ENCODE data around the gene POU6F1.
A peak's percentile ranks its signal among the peaks of the same experiment; 100 is the strongest.

POU6F1 gene

GRCh38 chr12:51238037-51238509 is 20.2 kb upstream of the POU6F1 start:
- Histone ChIP-seq H4K91ac (ENCODE audit: low read depth, low read length) (peak overlapping the region; percentile 55), H3K4me1 (ENCODE audit: control insufficient read depth in 1 of 2, insufficient read depth in 2 of 2, low read length in 2 of 2) (peaks cover 5 to 7% of the 10 kb centered on the region in 2 experiments), H3K4me2 (ENCODE audit: low read length) (peak overlapping the region; percentile 63), H3K27ac (ENCODE audit: low read depth, low read length) (peak overlapping the region; percentile 41), H3K18ac (ENCODE audit: low read length) (peak overlapping the region; percentile 51), H2BK120ac (ENCODE audit: insufficient read depth, low read length, poor library complexity) (peak overlapping the region; percentile 67), H2AK5ac (ENCODE audit: low read length) (no peak overlapping the region), H3K4me3 (ENCODE audit: low read depth, low read length) (peak overlapping the region; percentile 13), H3K9ac (ENCODE audit: low read length) (peak overlapping the region; percentile 0), H4K8ac (ENCODE audit: low read depth, low read length) (peak overlapping the region; percentile 83), H2BK12ac (ENCODE audit: low read length) (no peak overlapping the region), H3K23ac (ENCODE audit: low read length) (no peak overlapping the region), H3K79me2 (ENCODE audit: control insufficient read depth, insufficient read depth, low read length, poor library complexity) (peaks cover 4% of the 10 kb centered on the region), H3K79me1 (ENCODE audit: low read length) (peaks cover 11% of the 10 kb centered on the region), H2BK5ac (ENCODE audit: low read depth, low read length, poor library complexity) (peak overlapping the region; percentile 53), H3K4ac (ENCODE audit: low read depth, low read length) (peak overlapping the region; percentile 1), H3K36me3 (ENCODE audit: control insufficient read depth in 1 of 2, insufficient read depth in 2 of 2, low read length in 2 of 2) (peaks cover 8 to 21% of the 10 kb centered on the region in 2 experiments), H4K12ac (ENCODE audit: low read depth, low read length) (peak overlapping the region; percentile 25), H3K27me3 (ENCODE audit: insufficient read depth, low read length) (no peaks in the 10 kb centered on the region), H3K9me3 (ENCODE audit: insufficient read depth, low read depth, low read length) (no peaks in the 10 kb centered on the region), H3K14ac (ENCODE audit: low read length) (peak overlapping the region; percentile 78), H2AFZ (ENCODE audit: insufficient read depth, low read length, poor library complexity) (peak overlapping the region; percentile 86)
- peak in 1 of 2 donors; percentile 29 for DNase-seq
- no CpG with 5 or more reads among the region's 10 CpGs for WGBS (ENCODE audit: extremely low coverage, insufficient coverage, insufficient read length)

- H2AK5ac ChIP-seq (ENCODE audit: low read length), result no peak overlapping the region
- DNase-seq, result no peak
- no peak overlapping the region for H4K91ac ChIP-seq (ENCODE audit: low read depth, low read length)
- H3K79me2 ChIP-seq (ENCODE audit: control insufficient read depth, insufficient read depth, low read length, poor library complexity), result peaks cover 4% of the 10 kb centered on the region
- H3K23ac ChIP-seq (ENCODE audit: low read length), result no peak overlapping the region
- no CpG with 5 or more reads among the region's 5 CpGs for WGBS (ENCODE audit: extremely low coverage, insufficient coverage, insufficient read length)
- no peak overlapping the region for H4K12ac ChIP-seq (ENCODE audit: low read depth, low read length)
- no peak overlapping the region for H2BK12ac ChIP-seq (ENCODE audit: low read length)
- no peak overlapping the region for H3K14ac ChIP-seq (ENCODE audit: low read length)
- no peak overlapping the region for H2BK120ac ChIP-seq (ENCODE audit: insufficient read depth, low read length, poor library complexity)
- no peaks in the 10 kb centered on the region for H3K36me3 ChIP-seq (ENCODE audit: control insufficient read depth in 1 of 2, insufficient read depth in 2 of 2, low read length in 2 of 2)
- no peaks in the 10 kb centered on the region for H3K27me3 ChIP-seq (ENCODE audit: insufficient read depth, low read length)
- H3K4ac ChIP-seq (ENCODE audit: low read depth, low read length), result no peak overlapping the region
- H4K8ac ChIP-seq (ENCODE audit: low read depth, low read length), result no peak overlapping the region
- no peak overlapping the region for H3K18ac ChIP-seq (ENCODE audit: low read length)
- peaks cover 11% of the 10 kb centered on the region for H3K79me1 ChIP-seq (ENCODE audit: low read length)
- no peak overlapping the region for H3K4me3 ChIP-seq (ENCODE audit: low read depth, low read length)
- H2AFZ ChIP-seq (ENCODE audit: insufficient read depth, low read length, poor library complexity), result no peak overlapping the region
- H3K4me1 ChIP-seq (ENCODE audit: control insufficient read depth in 1 of 2, insufficient read depth in 2 of 2, low read length in 2 of 2), result peaks cover 3 to 5% of the 10 kb centered on the region in 2 experiments
- no peak overlapping the region for H3K27ac ChIP-seq (ENCODE audit: low read depth, low read length)
- H2BK5ac ChIP-seq (ENCODE audit: low read depth, low read length, poor library complexity), result no peak overlapping the region
- H3K9me3 ChIP-seq (ENCODE audit: insufficient read depth, low read depth, low read length), result no peaks in the 10 kb centered on the region
- no peak overlapping the region for H3K4me2 ChIP-seq (ENCODE audit: low read length)
- H3K9ac ChIP-seq (ENCODE audit: low read length), result no peak overlapping the region
These were observed 16.7 kb upstream of the POU6F1 start for GRCh38 chr12:51234530-51234929.

GRCh38 chr12:51232642-51233041 is 14.8 kb upstream of the POU6F1 start:
- H3K79me1 ChIP-seq (ENCODE audit: low read length), result no peaks in the 10 kb centered on the region
- H3K4me1 ChIP-seq (ENCODE audit: control insufficient read depth in 1 of 2, insufficient read depth in 2 of 2, low read length in 2 of 2), result no peaks in the 10 kb centered on the region
- H4K8ac ChIP-seq (ENCODE audit: low read depth, low read length), result no peak overlapping the region
- H4K91ac ChIP-seq (ENCODE audit: low read depth, low read length), result no peak overlapping the region
- no peak overlapping the region for H2AK5ac ChIP-seq (ENCODE audit: low read length)
- H3K4ac ChIP-seq (ENCODE audit: low read depth, low read length), result no peak overlapping the region
- no peak for DNase-seq
- H2AFZ ChIP-seq (ENCODE audit: insufficient read depth, low read length, poor library complexity), result no peak overlapping the region
- no peak overlapping the region for H4K12ac ChIP-seq (ENCODE audit: low read depth, low read length)
- H2BK5ac ChIP-seq (ENCODE audit: low read depth, low read length, poor library complexity), result no peak overlapping the region
- no peaks in the 10 kb centered on the region for H3K27me3 ChIP-seq (ENCODE audit: insufficient read depth, low read length)
- H3K4me2 ChIP-seq (ENCODE audit: low read length), result no peak overlapping the region
- H3K79me2 ChIP-seq (ENCODE audit: control insufficient read depth, insufficient read depth, low read length, poor library complexity), result no peaks in the 10 kb centered on the region
- no peak overlapping the region for H3K4me3 ChIP-seq (ENCODE audit: low read depth, low read length)
- no peak overlapping the region for H2BK120ac ChIP-seq (ENCODE audit: insufficient read depth, low read length, poor library complexity)
- H2BK12ac ChIP-seq (ENCODE audit: low read length), result no peak overlapping the region
- H3K9me3 ChIP-seq (ENCODE audit: insufficient read depth, low read depth, low read length), result peaks cover 3% of the 10 kb centered on the region
- no peaks in the 10 kb centered on the region for H3K36me3 ChIP-seq (ENCODE audit: control insufficient read depth in 1 of 2, insufficient read depth in 2 of 2, low read length in 2 of 2)
- H3K18ac ChIP-seq (ENCODE audit: low read length), result no peak overlapping the region
- no peak overlapping the region for H3K14ac ChIP-seq (ENCODE audit: low read length)
- H3K27ac ChIP-seq (ENCODE audit: low read depth, low read length), result no peak overlapping the region
- H3K9ac ChIP-seq (ENCODE audit: low read length), result no peak overlapping the region
- no peak overlapping the region for H3K23ac ChIP-seq (ENCODE audit: low read length)

GRCh38 chr12:51229116-51229809 is 11.4 kb upstream of the POU6F1 start:
- no peak overlapping the region for H4K12ac ChIP-seq (ENCODE audit: low read depth, low read length)
- H3K23ac ChIP-seq (ENCODE audit: low read length), result no peak overlapping the region
- H2BK12ac ChIP-seq (ENCODE audit: low read length), result no peak overlapping the region
- H3K9me3 ChIP-seq (ENCODE audit: insufficient read depth, low read depth, low read length), result peaks cover 3% of the 10 kb centered on the region
- no peaks in the 10 kb centered on the region for H3K4me1 ChIP-seq (ENCODE audit: control insufficient read depth in 1 of 2, insufficient read depth in 2 of 2, low read length in 2 of 2)
- no peaks in the 10 kb centered on the region for H3K79me1 ChIP-seq (ENCODE audit: low read length)
- no peak overlapping the region for H4K91ac ChIP-seq (ENCODE audit: low read depth, low read length)
- H3K14ac ChIP-seq (ENCODE audit: low read length), result no peak overlapping the region
- no CpG with 5 or more reads among the region's 7 CpGs for WGBS (ENCODE audit: extremely low coverage, insufficient coverage, insufficient read length)
- no peaks in the 10 kb centered on the region for H3K79me2 ChIP-seq (ENCODE audit: control insufficient read depth, insufficient read depth, low read length, poor library complexity)
- H3K36me3 ChIP-seq (ENCODE audit: control insufficient read depth in 1 of 2, insufficient read depth in 2 of 2, low read length in 2 of 2), result no peaks in the 10 kb centered on the region
- H3K27ac ChIP-seq (ENCODE audit: low read depth, low read length), result no peak overlapping the region
- no peak for DNase-seq
- no peak overlapping the region for H2AFZ ChIP-seq (ENCODE audit: insufficient read depth, low read length, poor library complexity)
- H2AK5ac ChIP-seq (ENCODE audit: low read length), result no peak overlapping the region
- no peak overlapping the region for H3K4me3 ChIP-seq (ENCODE audit: low read depth, low read length)
- no peak overlapping the region for H3K18ac ChIP-seq (ENCODE audit: low read length)
- H3K27me3 ChIP-seq (ENCODE audit: insufficient read depth, low read length), result no peaks in the 10 kb centered on the region
- H3K9ac ChIP-seq (ENCODE audit: low read length), result no peak overlapping the region
- H2BK5ac ChIP-seq (ENCODE audit: low read depth, low read length, poor library complexity), result no peak overlapping the region
- no peak overlapping the region for H3K4ac ChIP-seq (ENCODE audit: low read depth, low read length)
- H3K4me2 ChIP-seq (ENCODE audit: low read length), result no peak overlapping the region
- no peak overlapping the region for H4K8ac ChIP-seq (ENCODE audit: low read depth, low read length)
- H2BK120ac ChIP-seq (ENCODE audit: insufficient read depth, low read length, poor library complexity), result no peak overlapping the region

Data from trophoblast cell (in vitro differentiated cells and primary cell).